Uterine smooth muscle cell (primary cell): Measurements from ENCODE around the gene MCAT. TPM values are rescaled to one million over a fixed set of nuclear protein-coding genes. Genes with fewer than 3 reads are reported as not detected.

Experiments used
- total RNA-seq: library from RNA; depleted of rRNA; stranded (reverse); fragments of >200 nt; gene quantifications from 2 replicates; pipeline ENCODE4 v1.2.3, GENCODE V29; 2014

The MCAT gene
- total RNA-seq = 15.2 and 16.3 TPM in 2 replicates

GRCh38 chr22:43142880-43143562, at the start of gene MCAT:
Gene MCAT, minus strand, starts transcription at chr22:43143398. Its CDS starts 50 bp downstream, at chr22:43143348.

GRCh38 chr22:43186272-43187170, 43.3 kb upstream of the MCAT start, which contains the start of gene TTLL12:
Gene TTLL12, minus strand, starts transcription at chr22:43187134. Its CDS starts 65 bp downstream, at chr22:43187069.

GRCh38 chr22:43151251-43152002, 8.2 kb upstream of the MCAT start, which contains the start of gene TSPO:
Gene TSPO, plus strand, starts transcription at chr22:43151559. Its CDS starts 7,680 bp downstream, at chr22:43159239.

GRCh38 chr22:43110444-43110926, 32.7 kb downstream of the MCAT start, which contains the start of gene BIK:
Gene BIK, plus strand, starts transcription at chr22:43110750. Its CDS starts 13,273 bp downstream, at chr22:43124023.

GRCh38 chr22:43088984-43089717, 54.0 kb downstream of the MCAT start, which contains the start of gene TTLL1:
Gene TTLL1, minus strand, starts transcription at chr22:43089391. Its CDS starts 13,805 bp downstream, at chr22:43075586.

Other genes with a start within 250 kb of the MCAT start
- gene PACSIN2, start 128.2 kb downstream of the MCAT start, total RNA-seq = 54.4 and 60.3 TPM in 2 replicates
- 5.8 and 9.6 TPM in 2 replicates for gene TTLL1, start 54.0 kb downstream of the MCAT start, total RNA-seq
- gene BIK, start 32.6 kb downstream of the MCAT start, total RNA-seq = not detected in 2 replicates
- gene TSPO, start 8.2 kb upstream of the MCAT start, total RNA-seq = 253 and 427 TPM in 2 replicates
- 28.6 and 31.1 TPM in 2 replicates for gene TTLL12, start 43.7 kb upstream of the MCAT start, total RNA-seq
- not detected in 2 replicates for gene SCUBE1, start 200.0 kb upstream of the MCAT start, total RNA-seq